Liver (tissue), 9 donors: Measurements from ENCODE around the gene OFD1. TPM values are rescaled to one million over a fixed set of nuclear protein-coding genes. Genes with fewer than 3 reads are reported as not detected.

Source experiments
- DNase-seq: peaks from one replicate; pipeline ENCODE4 v3.0.0-alpha.2; 2017; ENCODE audit warnings: low spot score
- H3K27ac ChIP-seq, 2 donors: one replicate each; pipeline ENCODE4 v1.7.0; 2013; ENCODE audit warnings: inconsistent platforms in 2 of 2, low read length in 2 of 2, control low read depth in 1 of 2, low read depth in 1 of 2, mild to moderate bottlenecking in 1 of 2
- H3K27me3 ChIP-seq, 4 donors: one replicate each; pipeline versions ENCODE4 v1.6.1 to v1.7.0; 2013; ENCODE audit warnings: low read length in 3 of 4, inconsistent platforms in 1 of 4, mild to moderate bottlenecking in 1 of 4, moderate library complexity in 1 of 4; ENCODE audit not compliant: control insufficient read depth in 4 of 4, insufficient read depth in 4 of 4
- H3K36me3 ChIP-seq, 4 donors: one replicate each; pipeline versions ENCODE4 v1.6.1 to v1.7.0; 2013; ENCODE audit warnings: low read length in 3 of 4, mild to moderate bottlenecking in 3 of 4, low read depth in 1 of 4, moderate library complexity in 1 of 4; ENCODE audit not compliant: control insufficient read depth in 4 of 4, insufficient read depth in 3 of 4
- H3K4me1 ChIP-seq, 4 donors: one replicate each; pipeline versions ENCODE4 v1.6.1 to v1.7.0; 2013; ENCODE audit warnings: low read length in 3 of 4, mild to moderate bottlenecking in 3 of 4, moderate library complexity in 1 of 4; ENCODE audit not compliant: control insufficient read depth in 4 of 4, insufficient read depth in 4 of 4
- H3K4me3 ChIP-seq, 3 donors: one replicate each; pipeline versions ENCODE4 v1.6.1 to v1.7.0; 2013; ENCODE audit warnings: low read length in 3 of 3, control low read depth in 1 of 3, low read depth in 1 of 3, mild to moderate bottlenecking in 1 of 3
- H3K9ac ChIP-seq, 2 donors: one replicate each; pipeline ENCODE4 v1.7.0; 2013; ENCODE audit warnings: low read length in 2 of 2, mild to moderate bottlenecking in 2 of 2, moderate library complexity in 2 of 2, control low read depth in 1 of 2, low read depth in 1 of 2
- H3K9me3 ChIP-seq, 4 donors: one replicate each; pipeline versions ENCODE4 v1.6.1 to v1.7.0; 2013; ENCODE audit warnings: low read length in 3 of 4; ENCODE audit not compliant: control insufficient read depth in 4 of 4
- ATF3 ChIP-seq: IDR thresholded peaks from 2 replicates; pipeline ENCODE4 v1.6.1; 2016; ENCODE audit warnings: antibody characterized with exemption
- CTCF ChIP-seq: fragments of 150-350 bp; IDR thresholded peaks from 2 replicates; pipeline ENCODE4 v1.5.1; 2017; ENCODE audit warnings: improper control_type of control experiment, low read depth, low read length; ENCODE audit not compliant: missing input control
- EGR1 ChIP-seq, 2 donors: IDR thresholded peaks; 2 replicates each; pipeline ENCODE4 v1.6.1; 2016 to 2018; ENCODE audit warnings: antibody characterized with exemption in 2 of 2, low read depth in 2 of 2
- FOXA1 ChIP-seq: IDR thresholded peaks from 2 replicates; pipeline ENCODE4 v1.6.1; 2016; ENCODE audit warnings: antibody characterized with exemption
- FOXA2 ChIP-seq: IDR thresholded peaks from 2 replicates; pipeline ENCODE4 v1.6.1; 2016; ENCODE audit warnings: antibody characterized with exemption
- GABPA ChIP-seq, 2 donors: IDR thresholded peaks in 1 of 2; conservative IDR thresholded peaks in 1 of 2; 2 replicates each; pipeline ENCODE4 v1.6.1; 2016; ENCODE audit warnings: antibody characterized with exemption in 2 of 2, mild to moderate bottlenecking in 1 of 2, moderate library complexity in 1 of 2
- JUND ChIP-seq, 2 donors: IDR thresholded peaks; 2 replicates each; pipeline ENCODE4 v1.6.1; 2016; ENCODE audit warnings: antibody characterized with exemption in 2 of 2
- MAX ChIP-seq: IDR thresholded peaks from 2 replicates; pipeline ENCODE4 v1.6.1; 2016; ENCODE audit warnings: antibody characterized with exemption
- NR2F2 ChIP-seq: IDR thresholded peaks from 2 replicates; pipeline ENCODE4 v1.6.1; 2016; ENCODE audit warnings: antibody characterized with exemption
- RAD21 ChIP-seq, 2 donors: IDR thresholded peaks; 2 replicates each; pipeline ENCODE4 v1.6.1; 2016; ENCODE audit warnings: antibody characterized with exemption in 2 of 2, mild to moderate bottlenecking in 2 of 2
- REST ChIP-seq: IDR thresholded peaks from 2 replicates; pipeline ENCODE4 v1.6.1; 2016; ENCODE audit warnings: antibody characterized with exemption, mild to moderate bottlenecking
- RXRA ChIP-seq, 2 donors: IDR thresholded peaks; 2 replicates each; pipeline ENCODE4 v1.6.1; 2017 to 2018; ENCODE audit warnings: antibody characterized with exemption in 2 of 2, mild to moderate bottlenecking in 1 of 2
- SP1 ChIP-seq: IDR thresholded peaks from 2 replicates; pipeline ENCODE4 v1.6.1; 2018; ENCODE audit warnings: antibody characterized with exemption, mild to moderate bottlenecking
- TAF1 ChIP-seq: conservative IDR thresholded peaks from 2 replicates; pipeline ENCODE4 v1.6.1; 2016; ENCODE audit warnings: antibody characterized with exemption, mild to moderate bottlenecking
- YY1 ChIP-seq: IDR thresholded peaks from 2 replicates; pipeline ENCODE4 v1.6.1; 2016; ENCODE audit warnings: antibody characterized with exemption, mild to moderate bottlenecking
- WGBS: extraction: QIAGEN DNeasy Blood & Tissue Kit; methylation state at CpG from one replicate; pipeline ENCODE4 v1.1.7; 2013; 5-methylcytosine and 5-hydroxymethylcytosine counted together
- polyA plus RNA-seq, 2 donors: library from polyadenylated mRNA; stranded (reverse) in 1 of 2; unstranded in 1 of 2; fragments of 200-250 nt in 1 of 2; fragments of >200 nt in 1 of 2; fragmentation: Nextera tagmentation in 1 of 2; extraction: Ambion mirVana in 1 of 2; gene quantifications; one replicate each; pipeline versions ENCODE4 v1.2.1 to v1.2.3, GENCODE V29; 2013 to 2015
- total RNA-seq, 2 donors: library from RNA; depleted of rRNA; stranded (reverse); fragments of >200 nt; gene quantifications; one replicate each; pipeline ENCODE4 v1.2.3, GENCODE V29; 2014
- donor health status: healthy.
- donor health status: healthy.
- donor health status: healthy.
- donor health status: healthy.
- donor health status: healthy.

The OFD1 gene
- total and polyA plus RNA-seq, 4 donors = 2.9 to 15.7 (median 9.6) TPM

GRCh38 chrX:13691841-13692371 is 42.6 kb upstream of the OFD1 start:
- Histone ChIP-seq H3K36me3 (no peaks in the 10 kb centered on the region), H3K9ac (no peak overlapping the region), H3K4me3 (no peak overlapping the region), H3K9me3 (no peaks in the 10 kb centered on the region), H3K27ac (no peak overlapping the region), H3K27me3 (no peaks in the 10 kb centered on the region), H3K4me1 (peaks cover 7 to 22% (median 14%) of the 10 kb centered on the region in 4 donors)
- DNase-seq = no peak
- no peak for TF ChIP-seq ATF3
- WGBS = 80% methylated on average over 7 of the region's 7 CpGs

GRCh38 chrX:13692771-13693231 is 41.7 kb upstream of the OFD1 start:
- Histone ChIP-seq H3K36me3 (no peaks in the 10 kb centered on the region), H3K27me3 (no peaks in the 10 kb centered on the region), H3K9ac (no peak overlapping the region), H3K27ac (no peak overlapping the region), H3K9me3 (no peaks in the 10 kb centered on the region), H3K4me3 (no peak overlapping the region), H3K4me1 (peaks cover 7 to 22% (median 14%) of the 10 kb centered on the region in 4 donors)
- TF ChIP-seq YY1 = no peak
- DNase-seq = no peak
- WGBS = 74% methylated on average over 5 of the region's 5 CpGs

GRCh38 chrX:13693341-13693961 is 41.1 kb upstream of the OFD1 start:
- H3K27ac ChIP-seq = no peak overlapping the region
- H3K4me3 ChIP-seq = no peak overlapping the region
- no peak for TF ChIP-seq FOXA2
- no peak for TF ChIP-seq RAD21 (IDR thresholded peaks at IDR 0.05)
- no peak for TF ChIP-seq EGR1 (IDR thresholded peaks at IDR 0.05; ENCODE audit: low read depth in 2 of 2)
- no peak for TF ChIP-seq MAX
- no peak for TF ChIP-seq NR2F2
- no peak for TF ChIP-seq GABPA (IDR thresholded peaks at IDR 0.05 in 1 of 2, conservative IDR thresholded peaks at IDR 0.05 in 1 of 2)
- no peak for TF ChIP-seq RXRA (IDR thresholded peaks at IDR 0.05)
- TF ChIP-seq CTCF = no peak
- no peak for TF ChIP-seq FOXA1
- TF ChIP-seq SP1 = no peak
- no peak for TF ChIP-seq TAF1
- TF ChIP-seq YY1 = no peak
- no peak for TF ChIP-seq ATF3
- no peak for TF ChIP-seq JUND (IDR thresholded peaks at IDR 0.05)
- no peak for TF ChIP-seq REST
- no peak overlapping the region for H3K9ac ChIP-seq
- no peak for DNase-seq
- no peaks in the 10 kb centered on the region for H3K36me3 ChIP-seq
- no peaks in the 10 kb centered on the region for H3K9me3 ChIP-seq
- peaks cover 7 to 19% (median 13%) of the 10 kb centered on the region in 4 donors for H3K4me1 ChIP-seq
- no peaks in the 10 kb centered on the region for H3K27me3 ChIP-seq
- 55% methylated on average over 7 of the region's 7 CpGs for WGBS
